ENCODE results near the gene ATOH8.
A peak's percentile ranks its signal among the peaks of the same experiment; 100 is the strongest.

Gene ATOH8

GRCh38 chr2:85797921-85798320 is 44.1 kb downstream of the ATOH8 start:
- peak; percentile 56 for DNase-seq
- no peaks in the 10 kb centered on the region for H3K36me3 ChIP-seq
- TF ChIP-seq, protein P1, sequence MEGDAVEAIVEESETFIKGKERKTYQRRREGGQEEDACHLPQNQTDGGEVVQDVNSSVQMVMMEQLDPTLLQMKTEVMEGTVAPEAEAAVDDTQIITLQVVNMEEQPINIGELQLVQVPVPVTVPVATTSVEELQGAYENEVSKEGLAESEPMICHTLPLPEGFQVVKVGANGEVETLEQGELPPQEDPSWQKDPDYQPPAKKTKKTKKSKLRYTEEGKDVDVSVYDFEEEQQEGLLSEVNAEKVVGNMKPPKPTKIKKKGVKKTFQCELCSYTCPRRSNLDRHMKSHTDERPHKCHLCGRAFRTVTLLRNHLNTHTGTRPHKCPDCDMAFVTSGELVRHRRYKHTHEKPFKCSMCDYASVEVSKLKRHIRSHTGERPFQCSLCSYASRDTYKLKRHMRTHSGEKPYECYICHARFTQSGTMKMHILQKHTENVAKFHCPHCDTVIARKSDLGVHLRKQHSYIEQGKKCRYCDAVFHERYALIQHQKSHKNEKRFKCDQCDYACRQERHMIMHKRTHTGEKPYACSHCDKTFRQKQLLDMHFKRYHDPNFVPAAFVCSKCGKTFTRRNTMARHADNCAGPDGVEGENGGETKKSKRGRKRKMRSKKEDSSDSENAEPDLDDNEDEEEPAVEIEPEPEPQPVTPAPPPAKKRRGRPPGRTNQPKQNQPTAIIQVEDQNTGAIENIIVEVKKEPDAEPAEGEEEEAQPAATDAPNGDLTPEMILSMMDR (IDR thresholded peaks at IDR 0.05; ENCODE audit: low read depth, low read length): peak; percentile 57

DNA sequence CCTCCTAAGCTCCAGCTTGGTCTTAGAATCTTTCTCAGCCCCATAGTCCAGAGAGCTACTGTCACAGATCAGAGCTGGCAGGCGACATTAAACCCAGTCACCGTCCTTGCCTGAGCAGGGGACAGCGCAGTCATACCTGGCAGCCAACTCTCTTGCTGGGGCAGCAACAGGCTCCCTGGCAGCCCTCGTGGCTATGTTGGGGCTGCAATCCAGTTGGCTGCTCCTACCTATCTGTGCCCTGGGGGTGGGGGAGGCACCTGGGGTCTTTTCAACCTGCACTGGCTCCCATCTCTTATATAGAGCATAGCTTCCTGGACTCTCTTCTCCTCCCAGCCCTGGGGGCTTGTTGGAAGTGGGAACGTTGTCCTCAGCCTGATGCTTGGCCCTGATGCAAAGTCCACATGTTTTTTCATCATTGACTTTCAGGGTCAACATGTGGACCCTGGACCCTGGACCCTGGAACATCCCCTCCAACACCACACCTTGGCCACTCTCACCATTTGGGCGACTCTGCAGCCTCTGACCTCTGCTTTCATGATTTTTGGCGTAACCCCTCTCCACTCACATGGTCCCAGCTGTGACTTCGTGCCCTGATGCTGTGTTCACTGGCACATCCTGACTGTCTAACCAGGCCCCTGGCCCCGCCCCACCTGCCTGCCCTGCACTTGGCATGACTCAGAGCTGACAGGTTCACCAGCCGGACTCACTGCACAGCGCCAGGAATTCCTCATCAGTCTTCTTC is 45.6 kb downstream of the ATOH8 start:
- TF ChIP-seq, protein P1 (IDR thresholded peaks at IDR 0.05; ENCODE audit: low read depth, low read length): no peak
- no peaks in the 10 kb centered on the region for H3K9me3 ChIP-seq (ENCODE audit: severe bottlenecking)
- no peak overlapping the region for H3K27ac ChIP-seq
- no peak overlapping the region for H3K4me3 ChIP-seq (ENCODE audit: low read depth, low read length)
- no peaks in the 10 kb centered on the region for H3K27me3 ChIP-seq (ENCODE audit: insufficient read depth, low read depth, severe bottlenecking)
- no peaks in the 10 kb centered on the region for H3K36me3 ChIP-seq
- DNase-seq: peak; percentile 14

More at GRCh38 chr2:85797921-85798320, 44.1 kb downstream of the ATOH8 start:
- H3K27me3 ChIP-seq (ENCODE audit: insufficient read depth, low read depth, severe bottlenecking): no peaks in the 10 kb centered on the region
- no peaks in the 10 kb centered on the region for H3K9me3 ChIP-seq (ENCODE audit: severe bottlenecking)
- H3K4me3 ChIP-seq (ENCODE audit: low read depth, low read length): no peak overlapping the region
- no peak overlapping the region for H3K27ac ChIP-seq

- no peaks in the 10 kb centered on the region for H3K27me3 ChIP-seq (ENCODE audit: insufficient read depth, low read depth, severe bottlenecking)
- no peak overlapping the region for H3K4me3 ChIP-seq (ENCODE audit: low read depth, low read length)
- TF ChIP-seq, protein P1 (IDR thresholded peaks at IDR 0.05; ENCODE audit: low read depth, low read length): no peak
- DNase-seq: no peak
- no peaks in the 10 kb centered on the region for H3K36me3 ChIP-seq
- H3K27ac ChIP-seq: no peak overlapping the region
- no peaks in the 10 kb centered on the region for H3K9me3 ChIP-seq (ENCODE audit: severe bottlenecking)
Measured at GRCh38 chr2:85800586-85800985, 46.8 kb downstream of the ATOH8 start.

- Histone ChIP-seq H3K36me3 (no peaks in the 10 kb centered on the region), H3K27me3 (ENCODE audit: insufficient read depth, low read depth, severe bottlenecking) (no peaks in the 10 kb centered on the region), H3K27ac (no peak overlapping the region), H3K9me3 (ENCODE audit: severe bottlenecking) (no peaks in the 10 kb centered on the region), H3K4me3 (ENCODE audit: low read depth, low read length) (no peak overlapping the region)
- DNase-seq: peak; percentile 2
- TF ChIP-seq, protein P1 (IDR thresholded peaks at IDR 0.05; ENCODE audit: low read depth, low read length): no peak
Measured at GRCh38 chr2:85801871-85802270, 48.1 kb downstream of the ATOH8 start.

DNA sequence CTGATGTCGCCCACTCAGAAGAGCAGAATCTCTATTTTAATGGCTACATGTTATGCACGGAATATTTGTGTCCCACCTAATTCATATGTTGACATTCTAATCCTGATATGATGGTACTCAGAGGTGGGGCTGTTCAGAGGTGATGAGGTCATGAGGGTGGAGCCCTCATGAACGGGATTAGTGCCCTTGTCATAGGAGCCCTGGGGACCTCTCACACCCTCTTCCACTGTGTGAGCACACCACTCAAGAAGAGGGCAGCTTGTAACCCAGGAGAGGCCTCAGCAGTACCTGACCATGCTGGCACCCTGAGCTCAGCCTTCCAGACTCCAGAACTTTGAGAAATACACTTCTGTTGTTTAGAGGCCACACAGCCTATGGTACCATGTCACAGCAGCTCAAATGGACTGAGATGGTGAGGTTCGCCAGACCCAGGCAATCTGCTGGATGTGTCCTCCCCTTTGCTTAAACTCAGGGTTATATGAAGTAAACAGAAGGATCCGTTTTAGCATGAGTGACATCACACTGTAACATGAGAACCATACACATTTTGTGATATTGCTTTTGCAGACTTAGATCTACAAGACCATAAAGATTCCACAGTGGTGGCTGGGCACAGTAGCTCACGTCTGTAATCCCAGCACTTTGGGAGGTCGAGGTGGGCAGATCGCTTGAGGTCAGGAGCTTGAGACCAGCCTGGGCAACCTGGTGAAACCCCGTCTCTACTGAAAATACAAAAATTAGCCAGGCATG is 48.7 kb downstream of the ATOH8 start:
- TF ChIP-seq, protein P1 (IDR thresholded peaks at IDR 0.05; ENCODE audit: low read depth, low read length): no peak
- no peak for DNase-seq
- H3K27me3 ChIP-seq (ENCODE audit: insufficient read depth, low read depth, severe bottlenecking): no peaks in the 10 kb centered on the region
- H3K4me3 ChIP-seq (ENCODE audit: low read depth, low read length): no peak overlapping the region
- H3K36me3 ChIP-seq: no peaks in the 10 kb centered on the region
- no peak overlapping the region for H3K27ac ChIP-seq
- H3K9me3 ChIP-seq (ENCODE audit: severe bottlenecking): no peaks in the 10 kb centered on the region

Measured in WERI-Rb-1 (cell line).